IMR-90 (cell line): Measurements from ENCODE around the gene PLCB4. TPM values are rescaled to one million over a fixed set of nuclear protein-coding genes. Genes with fewer than 3 reads are reported as not detected.

ENCODE experiments used
- ATAC-seq: fragments of 200-7000 bp; cut with Tn5 transposase; 2 replicates; pipeline ENCODE4 v1.9.1; 2020; ENCODE audit warnings: low read depth, mild to moderate bottlenecking, moderate library complexity
- BruUV-seq: library from RNA; stranded (reverse); fragments of 400-500 nt; replicated peaks from 2 replicates; lab custom pipeline; 2021; lab: Mats Ljungman, UMichigan
- CTCF ChIA-PET: fragments of 300-600 bp; formaldehyde crosslinking; extraction: SDS; loops from one replicate; lab custom pipeline; 2021; ENCODE audit warnings: antibody characterized with exemption; lab: Yijun Ruan, JAX
- POLR2A ChIA-PET: fragments of 300-600 bp; sonication (Branson Sonifier 250); formaldehyde crosslinking; loops from one replicate; lab custom pipeline; 2022; ENCODE audit warnings: antibody characterized with exemption; ENCODE audit not compliant: unreplicated experiment; lab: Charles Lee
- DNase-seq: peaks from one replicate; pipeline ENCODE4 v3.0.0; 2013
- H2AFZ ChIP-seq: replicated peaks from 2 replicates; pipeline ENCODE3; 2013; ENCODE audit warnings: low read length, mild to moderate bottlenecking; ENCODE audit not compliant: poor library complexity
- H2AK5ac ChIP-seq: 2 replicates; pipeline ENCODE4 v1.6.1; 2013; ENCODE audit warnings: low read depth, low read length, inconsistent platforms
- H2AK9ac ChIP-seq: replicated peaks from 2 replicates; pipeline ENCODE3; 2013; ENCODE audit warnings: mild to moderate bottlenecking, low read depth, low read length, moderate library complexity; ENCODE audit not compliant: poor library complexity
- H2BK120ac ChIP-seq: 2 replicates; pipeline ENCODE4 v1.6.1; 2013; ENCODE audit warnings: low read depth, low read length, inconsistent platforms
- H2BK15ac ChIP-seq: 3 replicates; pipeline ENCODE4 v1.6.1; 2013; ENCODE audit warnings: low read depth, low read length, inconsistent platforms
- H2BK20ac ChIP-seq: 2 replicates; pipeline ENCODE4 v1.6.1; 2013; ENCODE audit warnings: low read depth, mild to moderate bottlenecking, inconsistent platforms, low read length, moderate library complexity
- H2BK5ac ChIP-seq: 2 replicates; pipeline ENCODE4 v1.6.1; 2013; ENCODE audit warnings: mild to moderate bottlenecking, low read depth, low read length, inconsistent platforms; ENCODE audit not compliant: poor library complexity, severe bottlenecking
- H3K14ac ChIP-seq: replicated peaks from 2 replicates; pipeline ENCODE4 v1.6.1; 2013; ENCODE audit warnings: low read depth, low read length, inconsistent platforms
- H3K18ac ChIP-seq: 2 replicates; pipeline ENCODE4 v1.6.1; 2013; ENCODE audit warnings: low read depth, low read length, control low read depth
- H3K23ac ChIP-seq: 2 replicates; pipeline ENCODE4 v1.6.1; 2013; ENCODE audit warnings: low read depth, low read length, inconsistent platforms
- H3K27ac ChIP-seq: 2 replicates; pipeline ENCODE4 v1.5.1; 2013; ENCODE audit warnings: mild to moderate bottlenecking, control low read depth, low read length; ENCODE audit not compliant: insufficient read depth
- H3K27me3 ChIP-seq: 2 replicates; pipeline ENCODE4 v1.6.1; 2013; ENCODE audit warnings: low read length; ENCODE audit not compliant: control insufficient read depth, insufficient read depth
- H3K36me3 ChIP-seq: 2 replicates; pipeline ENCODE4 v1.6.1; 2013; ENCODE audit warnings: low read length, mixed read lengths; ENCODE audit not compliant: control insufficient read depth, insufficient read depth
- H3K4ac ChIP-seq: 2 replicates; pipeline ENCODE4 v1.6.1; 2013; ENCODE audit warnings: low read depth, low read length, inconsistent platforms
- H3K4me1 ChIP-seq: 2 replicates; pipeline ENCODE4 v1.6.1; 2013; ENCODE audit warnings: low read length, mixed read lengths; ENCODE audit not compliant: control insufficient read depth, insufficient read depth
- H3K4me2 ChIP-seq: 2 replicates; pipeline ENCODE4 v1.6.1; 2013; ENCODE audit warnings: low read depth, mild to moderate bottlenecking, control low read depth, low read length, moderate library complexity
- H3K4me3 ChIP-seq: 2 replicates; pipeline ENCODE4 v1.5.1; 2013; ENCODE audit warnings: low read depth, mild to moderate bottlenecking, control low read depth, low read length, moderate library complexity; ENCODE audit not compliant: insufficient read depth
- H3K56ac ChIP-seq: 2 replicates; pipeline ENCODE4 v1.6.1; 2013; ENCODE audit warnings: low read length, inconsistent platforms; ENCODE audit not compliant: insufficient read depth; ENCODE audit errors: extremely low read depth
- H3K79me1 ChIP-seq, 2 experiments: 2 replicates each; pipeline ENCODE4 v1.6.1; 2013; ENCODE audit warnings: low read length in 2 of 2, inconsistent platforms in 1 of 2, low read depth in 1 of 2
- H3K9ac ChIP-seq: 2 replicates; pipeline ENCODE4 v1.6.1; 2013; ENCODE audit warnings: low read depth, low read length, control low read depth
- H3K9me1 ChIP-seq: 2 replicates; pipeline ENCODE4 v1.6.1; 2013; ENCODE audit warnings: low read length, inconsistent platforms; ENCODE audit not compliant: insufficient read depth
- H3K9me3 ChIP-seq: 2 replicates; pipeline ENCODE4 v1.6.1; 2013; ENCODE audit warnings: low read length; ENCODE audit not compliant: control insufficient read depth, insufficient read depth
- H4K20me1 ChIP-seq: 2 replicates; pipeline ENCODE4 v1.6.1; 2013; ENCODE audit warnings: low read length, inconsistent platforms; ENCODE audit not compliant: insufficient read depth
- H4K5ac ChIP-seq: 2 replicates; pipeline ENCODE4 v1.6.1; 2013; ENCODE audit warnings: mild to moderate bottlenecking, low read depth, low read length, control low read depth
- H4K8ac ChIP-seq, 2 experiments: 2 replicates each; pipeline ENCODE4 v1.6.1; 2013; ENCODE audit warnings: low read depth in 2 of 2, low read length in 2 of 2, control low read depth in 1 of 2, inconsistent platforms in 1 of 2
- H4K91ac ChIP-seq: 2 replicates; pipeline ENCODE4 v1.6.1; 2013; ENCODE audit warnings: low read depth, low read length, inconsistent platforms; ENCODE audit not compliant: insufficient read depth
- BHLHE40 ChIP-seq: fragments of 150-350 bp; IDR thresholded peaks from 2 replicates; pipeline ENCODE4 v1.6.1; 2016; ENCODE audit warnings: mild to moderate bottlenecking, low read depth, low read length
- CEBPB ChIP-seq: IDR thresholded peaks from 2 replicates; pipeline ENCODE4 v1.6.1; 2012; ENCODE audit warnings: low read depth, low read length, improper control_type of control experiment
- CHD1 ChIP-seq: IDR thresholded peaks from 2 replicates; pipeline ENCODE4 v1.6.1; 2012; ENCODE audit warnings: low read depth, low read length, improper control_type of control experiment
- CTCF ChIP-seq: conservative IDR thresholded peaks from 2 replicates; pipeline ENCODE4 v1.5.1; 2012; ENCODE audit warnings: mild to moderate bottlenecking, low read depth, low read length, improper control_type of control experiment
- FOS ChIP-seq: fragments of 150-350 bp; IDR thresholded peaks from 2 replicates; pipeline ENCODE4 v1.6.1; 2016; ENCODE audit warnings: low read depth, low read length
- MAFK ChIP-seq: IDR thresholded peaks from 2 replicates; pipeline ENCODE4 v1.6.1; 2012; ENCODE audit warnings: low read depth, low read length, improper control_type of control experiment
- MAZ ChIP-seq: IDR thresholded peaks from 2 replicates; pipeline ENCODE4 v1.6.1; 2012; ENCODE audit warnings: low read depth, mild to moderate bottlenecking, low read length, improper control_type of control experiment, moderate library complexity, borderline replicate concordance
- MXI1 ChIP-seq: IDR thresholded peaks from 2 replicates; pipeline ENCODE4 v1.6.1; 2012; ENCODE audit warnings: low read depth, mild to moderate bottlenecking, low read length, moderate library complexity, borderline replicate concordance
- NFE2L2 ChIP-seq: fragments of 150-350 bp; IDR thresholded peaks from 2 replicates; pipeline ENCODE4 v1.6.1; 2016; ENCODE audit warnings: low read depth, mild to moderate bottlenecking, low read length
- POLR2A ChIP-seq: IDR thresholded peaks from 2 replicates; pipeline ENCODE4 v1.6.1; 2012; ENCODE audit warnings: mild to moderate bottlenecking, low read depth, low read length
- RCOR1 ChIP-seq: IDR thresholded peaks from 2 replicates; pipeline ENCODE4 v1.6.1; 2012; ENCODE audit warnings: mild to moderate bottlenecking, low read length, improper control_type of control experiment; ENCODE audit not compliant: insufficient replicate concordance
- RFX5 ChIP-seq: IDR thresholded peaks from 2 replicates; pipeline ENCODE4 v1.8.0; 2012; ENCODE audit warnings: low read depth, mild to moderate bottlenecking, low read length, moderate library complexity
- SMC3 ChIP-seq: fragments of 150-350 bp; IDR thresholded peaks from 2 replicates; pipeline ENCODE4 v1.6.1; 2016; ENCODE audit warnings: low read depth, mild to moderate bottlenecking, antibody characterized with exemption, low read length, moderate library complexity
- WGBS, 2 experiments: methylation state at CpG; one replicate each; pipeline versions ENCODE4 v1.1.5 to v1.1.7; 2013; ENCODE audit warnings: missing lambda C conversion rate in 2 of 2; ENCODE audit not compliant: insufficient read length in 1 of 2; ENCODE audit errors: extremely low coverage in 2 of 2; 5-methylcytosine and 5-hydroxymethylcytosine counted together
- dilution Hi-C: fragments of 300-500 bp; cut with HindIII; formaldehyde crosslinking; loops from one replicate; pipeline ENCODE4 v1.14.3; 2018; ENCODE audit warnings: low sequenced_read_pairs; ENCODE audit not compliant: unreplicated experiment
- in situ Hi-C: fragments of 300-500 bp; cut with MboI; formaldehyde crosslinking; loops from 3 replicates; pipeline ENCODE4 v1.14.3; 2019; ENCODE audit warnings: low sequenced_read_pairs, inconsistent platforms, mixed read lengths
- intact Hi-C: fragments of 100-400 bp; cut with micrococcal nuclease; formaldehyde crosslinking; loops from 2 replicates; pipeline ENCODE4 v1.10.0; 2022
- polyA plus RNA-seq, 3 experiments: library from polyadenylated mRNA; depleted of rRNA; stranded (reverse); fragments of >200 nt; gene quantifications; 2 replicates each; pipeline ENCODE4 v1.2.3, GENCODE V29; 2012; ENCODE audit warnings: low replicate concordance in 1 of 3
- total RNA-seq: library from RNA; depleted of rRNA; stranded (reverse); fragments of >200 nt; gene quantifications from 2 replicates; pipeline ENCODE4 v1.2.3, GENCODE V29; 2012
- TF ChIP-seq, protein P1 (sequence below): fragments of 150-350 bp; IDR thresholded peaks from 2 replicates; pipeline ENCODE4 v1.6.1; 2016; ENCODE audit warnings: low read depth, mild to moderate bottlenecking, low read length, moderate library complexity, borderline replicate concordance

PLCB4 gene
- total and polyA plus RNA-seq, 2 of the 4 experiments (the other 2 are of a cell fraction): 12.5 to 24.0 TPM

DNA sequence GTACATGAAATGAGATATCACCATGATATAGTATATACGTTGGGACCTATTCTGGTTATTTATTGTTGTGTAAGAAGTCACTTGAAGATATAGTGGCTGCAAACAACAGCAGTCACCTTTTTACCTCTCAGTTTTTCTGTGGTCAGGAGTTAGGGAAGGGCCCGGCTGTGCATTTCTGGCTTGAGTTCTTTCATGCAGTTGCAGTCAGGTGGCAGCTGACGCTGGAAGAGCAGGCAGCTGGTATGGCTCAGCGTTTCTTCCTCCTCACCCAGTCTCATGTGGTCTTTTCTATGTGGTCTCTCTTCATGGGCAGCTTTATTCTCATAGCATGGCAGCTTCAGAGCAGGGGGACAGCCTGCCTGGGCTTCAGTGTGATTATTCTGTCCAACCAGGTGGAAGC, 154.4 kb downstream of the PLCB4 start (continued):
- TF ChIP-seq BHLHE40 (no peak), CHD1 (no peak), MAZ (no peak)

- Histone ChIP-seq H3K4me3 (no peak overlapping the region), H3K4ac (no peak overlapping the region), H4K5ac (no peak overlapping the region), H3K27ac (no peak overlapping the region), H4K91ac (no peak overlapping the region), H3K9me3 (no peaks in the 10 kb centered on the region), H4K20me1 (peaks cover 13% of the 10 kb centered on the region; the same call in 1 of the 2 replicates), H3K4me2 (no peak overlapping the region), H2BK15ac (no peak overlapping the region), H3K79me1 (peaks cover 32 to 68% of the 10 kb centered on the region in 2 experiments), H3K4me1 (peaks cover 8% of the 10 kb centered on the region), H2AK5ac (no peak overlapping the region), H3K27me3 (no peaks in the 10 kb centered on the region), H3K14ac (no peak overlapping the region), H2BK120ac (no peak overlapping the region), H2AFZ (no peak overlapping the region), H2AK9ac (no peak overlapping the region), H3K9ac (no peak overlapping the region), H3K9me1 (peaks cover 12% of the 10 kb centered on the region), H4K8ac (no peak overlapping the region), H3K56ac (no peak overlapping the region), H3K18ac (no peak overlapping the region), H3K23ac (no peak overlapping the region), H3K36me3 (no peaks in the 10 kb centered on the region; the same call in 1 of the 2 replicates), H2BK5ac (no peak overlapping the region), H2BK20ac (no peak overlapping the region)
- ChIA-PET CTCF (no interaction called here), POLR2A (no interaction called here)
- TF ChIP-seq CTCF: no peak
- no peak for TF ChIP-seq MAZ
- TF ChIP-seq MXI1: no peak
- TF ChIP-seq, protein P1, sequence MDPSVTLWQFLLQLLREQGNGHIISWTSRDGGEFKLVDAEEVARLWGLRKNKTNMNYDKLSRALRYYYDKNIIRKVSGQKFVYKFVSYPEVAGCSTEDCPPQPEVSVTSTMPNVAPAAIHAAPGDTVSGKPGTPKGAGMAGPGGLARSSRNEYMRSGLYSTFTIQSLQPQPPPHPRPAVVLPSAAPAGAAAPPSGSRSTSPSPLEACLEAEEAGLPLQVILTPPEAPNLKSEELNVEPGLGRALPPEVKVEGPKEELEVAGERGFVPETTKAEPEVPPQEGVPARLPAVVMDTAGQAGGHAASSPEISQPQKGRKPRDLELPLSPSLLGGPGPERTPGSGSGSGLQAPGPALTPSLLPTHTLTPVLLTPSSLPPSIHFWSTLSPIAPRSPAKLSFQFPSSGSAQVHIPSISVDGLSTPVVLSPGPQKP: no peak
- no peak for TF ChIP-seq FOS
- no peak for TF ChIP-seq SMC3
- TF ChIP-seq RCOR1: no peak
- no peak for TF ChIP-seq POLR2A
- no peak for TF ChIP-seq CEBPB
- no peak for TF ChIP-seq MAFK
- TF ChIP-seq NFE2L2: no peak
- no peak for TF ChIP-seq RFX5
- DNase-seq (no peak), ATAC-seq (no peak)
- dilution Hi-C loops: no loop called here
- intact Hi-C loops: no loop called here
- BruUV-seq: no TSS peak
- no CpG with 5 or more reads among the region's 4 CpGs for WGBS, 2 experiments
- in situ Hi-C loops: no loop called here
These were observed 157.0 kb downstream of the PLCB4 start for GRCh38 chr20:9225879-9226278.
